Upper lobe of left lung (tissue), 6 donors: ENCODE results near the gene FASTKD2. TPM values are rescaled to one million over a fixed set of nuclear protein-coding genes. Genes with fewer than 3 reads are reported as not detected.
A peak's percentile ranks its signal among the peaks of the same experiment; 100 is the strongest.

Source experiments
- ATAC-seq, 2 donors: fragments of 200-7000 bp; cut with Tn5 transposase; one replicate each; pipeline ENCODE4 v1.9.1; 2022; ENCODE audit warnings: mild to moderate bottlenecking in 2 of 2, moderate library complexity in 2 of 2; ENCODE audit not compliant: low FRiP score in 2 of 2
- DNase-seq, 2 donors: peaks; one replicate each; pipeline ENCODE4 v3.0.0-alpha.2; 2019 to 2020
- H3K27ac ChIP-seq, 4 donors: fragments of 200-600 bp; sonication (generic); one replicate each; pipeline ENCODE4 v1.5.1; 2016 to 2019
- H3K27me3 ChIP-seq, 4 donors: fragments of 200-600 bp; sonication (generic); one replicate each; pipeline ENCODE4 v1.5.1; 2017 to 2019
- H3K36me3 ChIP-seq, 4 donors: fragments of 200-600 bp; sonication (generic); one replicate each; pipeline ENCODE4 v1.5.1; 2016 to 2019
- H3K4me1 ChIP-seq, 4 donors: fragments of 200-600 bp; sonication (generic); one replicate each; pipeline ENCODE4 v1.5.1; 2018 to 2019
- H3K4me3 ChIP-seq, 4 donors: fragments of 200-600 bp; sonication (generic); one replicate each; pipeline ENCODE4 v1.5.1; 2017 to 2019; ENCODE audit warnings: mild to moderate bottlenecking in 2 of 4, moderate library complexity in 1 of 4
- H3K9me3 ChIP-seq, 4 donors: fragments of 200-600 bp; sonication (generic); one replicate each; pipeline ENCODE4 v1.5.1; 2018 to 2019
- EP300 ChIP-seq, 4 donors: sonication (generic); formaldehyde crosslinking; IDR thresholded peaks; one replicate each; pipeline ENCODE4 v1.5.1; 2017; ENCODE audit warnings: antibody characterized with exemption in 4 of 4, control low read depth in 2 of 4
- POLR2A ChIP-seq, 4 donors: fragments of 450-650 bp; IDR thresholded peaks; one replicate each; pipeline ENCODE4 v1.5.1; 2016 to 2017; ENCODE audit warnings: antibody characterized with exemption in 4 of 4, mild to moderate bottlenecking in 2 of 4
- POLR2AphosphoS5 ChIP-seq, 2 donors: sonication (generic); formaldehyde crosslinking; IDR thresholded peaks; one replicate each; pipeline ENCODE4 v1.5.1; 2017; ENCODE audit warnings: antibody characterized with exemption in 2 of 2
- WGBS, 2 donors: methylation state at CpG; one replicate each; pipeline ENCODE4 v1.1.5; 2017 to 2018; 5-methylcytosine and 5-hydroxymethylcytosine counted together
- total RNA-seq, 6 donors: library from RNA; depleted of rRNA in 4 of 6; stranded (reverse); fragments of >200 nt in 4 of 6; gene quantifications; one replicate each; pipeline versions ENCODE4 v1.1.0 to v1.2.1, GENCODE V29; 2016 to 2021
- TF ChIP-seq, protein P1 (sequence below), 6 experiments: fragments of 450-650 bp in 4 of 6; fragments of 200-600 bp in 2 of 6; sonication (generic) in 2 of 6; IDR thresholded peaks; one replicate each; pipeline ENCODE4 v1.5.1; 2016 to 2019; ENCODE audit warnings: antibody characterized with exemption in 6 of 6
- donor health status: DM: no; HTN: no; CAD: no; lungs with moderate emphysema.
- donor health status: DM: no; HTN: yes; CAD: no; lungs with severe emphysema.

The FASTKD2 gene
- 10 to 100 TPM; 10.7 to 32.8 (median 21.1) TPM for total RNA-seq

DNA sequence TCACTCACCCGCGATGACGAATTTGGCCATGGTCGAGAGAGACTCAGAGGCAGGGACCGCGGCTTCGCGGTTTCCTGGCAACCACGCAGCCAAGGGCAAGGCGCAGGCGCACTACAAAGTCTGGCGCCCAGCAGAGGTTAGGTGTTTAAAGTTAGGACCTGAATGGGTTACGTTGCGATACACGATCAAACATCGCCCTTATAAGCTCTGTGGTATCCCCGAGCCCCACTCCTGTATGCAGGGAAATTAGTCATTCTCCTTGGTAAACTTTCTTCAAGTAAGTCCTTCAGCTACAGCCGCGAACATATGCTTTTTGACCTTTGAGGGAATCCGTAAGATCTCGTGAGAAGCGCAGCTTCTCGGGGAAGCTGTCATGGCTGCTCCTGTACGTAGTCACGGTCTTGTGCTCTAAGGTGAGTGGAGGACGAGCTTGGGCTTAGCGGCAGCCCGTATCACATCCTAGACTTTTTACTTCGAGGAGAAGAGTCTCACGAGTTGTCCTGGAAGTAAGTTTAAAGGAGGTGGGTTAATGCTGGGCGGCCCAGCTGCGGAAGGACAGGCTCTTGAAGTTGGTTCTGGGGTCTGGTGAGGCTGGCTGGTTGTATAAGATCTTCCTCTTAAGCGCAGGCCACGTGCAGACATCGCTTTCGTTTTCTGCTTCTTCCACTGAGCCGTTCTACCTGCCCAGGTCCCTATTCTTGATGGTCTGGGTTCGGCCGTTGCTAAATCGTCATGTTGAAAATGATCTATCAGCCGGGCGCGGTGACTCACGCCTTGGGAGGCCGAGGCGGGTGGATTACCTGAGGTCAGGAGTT, at the start of gene FASTKD2, which contains the start of gene MDH1B:
TSS of gene FASTKD2 (plus strand) at position 365 of the 815 bp plus-strand sequence. CDS start 1,088 bp downstream, outside the sequence.
TSS of gene MDH1B (minus strand) at position 87 of the 815 bp plus-strand sequence. CDS start at position 30, 57 bp downstream.
- peak within 1 kb of the TSS; percentile 43 to 87 (median 72) for H3K4me3 ChIP-seq
- peaks cover 10 to 25% (median 15%) of the 10 kb centered on the region in 4 donors for H3K4me1 ChIP-seq
- 0 to 1% methylated on average over 44 to 46 of the region's 46 CpGs for whole genome bisulfite sequencing, 2 donors
- H3K36me3 ChIP-seq, result peaks cover 0 to 15% (median 2%) of the 10 kb centered on the region in 4 donors
- peak in 3 of 4 donors; percentile 25 to 69 (median 68) for TF ChIP-seq POLR2A (IDR thresholded peaks at IDR 0.05)
- TF ChIP-seq, protein P1, sequence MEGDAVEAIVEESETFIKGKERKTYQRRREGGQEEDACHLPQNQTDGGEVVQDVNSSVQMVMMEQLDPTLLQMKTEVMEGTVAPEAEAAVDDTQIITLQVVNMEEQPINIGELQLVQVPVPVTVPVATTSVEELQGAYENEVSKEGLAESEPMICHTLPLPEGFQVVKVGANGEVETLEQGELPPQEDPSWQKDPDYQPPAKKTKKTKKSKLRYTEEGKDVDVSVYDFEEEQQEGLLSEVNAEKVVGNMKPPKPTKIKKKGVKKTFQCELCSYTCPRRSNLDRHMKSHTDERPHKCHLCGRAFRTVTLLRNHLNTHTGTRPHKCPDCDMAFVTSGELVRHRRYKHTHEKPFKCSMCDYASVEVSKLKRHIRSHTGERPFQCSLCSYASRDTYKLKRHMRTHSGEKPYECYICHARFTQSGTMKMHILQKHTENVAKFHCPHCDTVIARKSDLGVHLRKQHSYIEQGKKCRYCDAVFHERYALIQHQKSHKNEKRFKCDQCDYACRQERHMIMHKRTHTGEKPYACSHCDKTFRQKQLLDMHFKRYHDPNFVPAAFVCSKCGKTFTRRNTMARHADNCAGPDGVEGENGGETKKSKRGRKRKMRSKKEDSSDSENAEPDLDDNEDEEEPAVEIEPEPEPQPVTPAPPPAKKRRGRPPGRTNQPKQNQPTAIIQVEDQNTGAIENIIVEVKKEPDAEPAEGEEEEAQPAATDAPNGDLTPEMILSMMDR (IDR thresholded peaks at IDR 0.05), result no peak
- peak in 1 of 4 donors; percentile 21 for TF ChIP-seq EP300 (IDR thresholded peaks at IDR 0.05)
- peak; percentile 82 to 83 for TF ChIP-seq POLR2AphosphoS5 (IDR thresholded peaks at IDR 0.05)
- peak; percentile 95 to 98 for ATAC-seq
- DNase-seq, result peak; percentile 85 to 93
- H3K27ac ChIP-seq, result peak within 1 kb of the TSS; percentile 82 to 90 (median 86)
- H3K9me3 ChIP-seq, result no peaks in the 10 kb centered on the region
- no peaks in the 10 kb centered on the region for H3K27me3 ChIP-seq

DNA sequence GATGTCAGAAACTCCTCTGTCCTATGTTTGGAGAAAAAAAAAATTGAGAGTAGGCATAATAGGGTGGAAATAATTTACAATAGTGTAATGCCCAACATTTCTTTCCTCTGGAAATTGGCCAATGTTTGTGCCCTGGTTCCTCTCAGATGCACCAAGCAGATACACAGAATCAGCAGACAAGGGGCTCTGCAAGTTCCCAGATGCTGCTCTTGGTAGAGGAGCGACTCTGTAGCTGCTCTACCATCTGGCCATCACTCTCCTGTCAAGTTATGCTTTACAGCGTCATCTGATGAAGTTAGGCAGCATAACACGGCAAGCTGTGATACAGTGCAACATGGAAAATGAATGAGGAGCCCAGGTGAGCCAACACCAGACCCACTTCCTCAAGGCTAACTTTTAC, 48.8 kb upstream of the FASTKD2 start:
- no peaks in the 10 kb centered on the region for H3K4me1 ChIP-seq
- H3K4me3 ChIP-seq, result no peak overlapping the region
- no peak for DNase-seq
- no peak for ATAC-seq
- 58 to 88% methylated on average over 3 of the region's 3 CpGs for WGBS, 2 donors
- no peaks in the 10 kb centered on the region for H3K27me3 ChIP-seq
- TF ChIP-seq POLR2A (IDR thresholded peaks at IDR 0.05) (no peak), EP300 (IDR thresholded peaks at IDR 0.05) (no peak), POLR2AphosphoS5 (IDR thresholded peaks at IDR 0.05) (no peak)
- TF ChIP-seq, protein P1 (IDR thresholded peaks at IDR 0.05), result no peak
- no peak overlapping the region for H3K27ac ChIP-seq
- H3K9me3 ChIP-seq, result no peaks in the 10 kb centered on the region
- no peaks in the 10 kb centered on the region for H3K36me3 ChIP-seq

DNA sequence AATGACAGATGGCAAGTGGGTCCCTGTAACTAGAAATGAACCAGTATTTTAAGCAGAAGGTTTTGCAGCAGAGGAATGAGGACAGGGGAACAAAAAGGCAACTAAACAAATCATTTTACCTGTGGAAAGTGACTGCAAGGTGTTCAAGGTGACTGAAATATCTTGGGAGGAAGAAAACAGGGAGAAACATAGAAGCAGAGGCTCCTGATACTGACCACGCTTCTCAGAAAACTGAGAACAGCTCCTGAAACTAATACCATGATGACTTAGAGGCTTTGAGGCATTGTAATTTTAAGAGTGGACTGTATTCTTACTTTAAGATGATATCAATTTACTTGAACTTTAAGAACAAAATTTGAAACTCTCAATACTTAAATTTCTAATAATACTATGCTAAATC, 47.1 kb upstream of the FASTKD2 start, which contains the start of gene DYTN:
TSS of gene DYTN (minus strand) at position 101 of the 400 bp plus-strand sequence. CDS start 117 bp downstream, outside the sequence.
- ATAC-seq, result no peak
- TF ChIP-seq POLR2A (IDR thresholded peaks at IDR 0.05) (no peak), EP300 (IDR thresholded peaks at IDR 0.05) (no peak), POLR2AphosphoS5 (IDR thresholded peaks at IDR 0.05) (no peak)
- TF ChIP-seq, protein P1 (IDR thresholded peaks at IDR 0.05), result no peak
- no peaks in the 10 kb centered on the region for H3K27me3 ChIP-seq
- H3K27ac ChIP-seq, result no peak within 1 kb of the TSS
- H3K4me3 ChIP-seq, result no peak within 1 kb of the TSS
- H3K36me3 ChIP-seq, result no peaks in the 10 kb centered on the region
- WGBS, 2 donors, result 69 to 75% methylated on average over 1 of the region's 1 CpG
- DNase-seq, result no peak
- H3K9me3 ChIP-seq, result no peaks in the 10 kb centered on the region
- H3K4me1 ChIP-seq, result no peaks in the 10 kb centered on the region

DNA sequence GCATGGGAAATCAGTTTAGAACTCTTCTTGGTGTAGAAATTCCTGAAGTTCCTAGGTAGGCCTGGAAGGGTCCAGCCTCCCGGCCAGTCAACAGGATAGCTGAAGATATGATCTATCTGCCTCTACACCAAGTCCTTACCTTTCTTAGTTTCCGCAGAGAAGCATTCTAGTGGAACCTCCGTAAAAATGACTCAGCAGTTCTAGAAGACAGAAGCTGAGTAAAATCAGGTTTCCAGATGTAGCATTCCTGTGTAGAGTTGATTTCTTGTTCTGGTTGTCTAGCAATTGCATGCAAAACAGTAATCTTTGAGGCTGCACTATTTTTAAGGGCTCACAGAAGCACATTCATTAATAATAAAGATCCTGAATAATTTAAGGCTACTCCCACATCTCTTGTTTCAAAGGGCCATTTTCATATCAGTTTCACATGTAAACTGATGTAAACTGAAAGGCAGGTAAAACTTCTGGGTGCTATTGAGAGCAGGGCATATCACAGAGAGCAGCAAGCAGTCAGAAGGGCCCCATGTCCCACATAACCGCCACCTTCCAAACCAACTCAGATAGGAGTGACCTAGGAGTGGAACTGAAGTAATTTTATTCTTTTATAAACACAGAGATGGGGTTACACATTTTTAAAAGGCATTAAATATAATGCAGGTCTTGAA, 44.0 kb upstream of the FASTKD2 start:
- no peak for DNase-seq
- ATAC-seq, result no peak

More for the DNA sequence above, 44.0 kb upstream of the FASTKD2 start:
- no peak for TF ChIP-seq POLR2A (IDR thresholded peaks at IDR 0.05)
- TF ChIP-seq, protein P1 (IDR thresholded peaks at IDR 0.05), result no peak
- no peak for TF ChIP-seq POLR2AphosphoS5 (IDR thresholded peaks at IDR 0.05)
- TF ChIP-seq EP300 (IDR thresholded peaks at IDR 0.05), result no peak
- Histone ChIP-seq H3K4me1 (no peaks in the 10 kb centered on the region), H3K36me3 (no peaks in the 10 kb centered on the region), H3K4me3 (no peak overlapping the region), H3K9me3 (no peaks in the 10 kb centered on the region), H3K27me3 (no peaks in the 10 kb centered on the region), H3K27ac (no peak overlapping the region)
- WGBS, 2 donors, result 67 to 74% methylated on average over 4 of the region's 4 CpGs
